Naive thymus-derived CD4-positive, alpha-beta T cell (primary cell): ENCODE results near the gene DYRK2. TPM values are rescaled to one million over a fixed set of nuclear protein-coding genes. Genes with fewer than 3 reads are reported as not detected.

ENCODE experiments used
- ATAC-seq: fragments of 150-1000 bp; cut with Tn5 transposase; 2 replicates; pipeline ENCODE4 v1.10.0; 2021; ENCODE audit warnings: mild to moderate bottlenecking, moderate library complexity
- CTCF ChIA-PET: fragments of 350-600 bp; sonication (Branson Sonifier 250); formaldehyde crosslinking; loops from one replicate; lab custom pipeline; 2021; ENCODE audit warnings: antibody characterized with exemption; lab: Charles Lee
- POLR2A ChIA-PET: fragments of 350-600 bp; sonication (Branson Sonifier 250); formaldehyde crosslinking; loops from one replicate; lab custom pipeline; 2021; ENCODE audit warnings: antibody characterized with exemption, inconsistent platforms; lab: Charles Lee
- DNase-seq, 9 donors: peaks; one replicate each; pipeline versions ENCODE4 v3.0.0 to v3.0.0-alpha.2; 2020 to 2022; ENCODE audit warnings: mixed read lengths in 1 of 9
- H3K27ac ChIP-seq: one replicate; pipeline ENCODE4 v1.7.0; 2013; ENCODE audit warnings: mild to moderate bottlenecking, low read depth, low read length, moderate library complexity
- H3K27me3 ChIP-seq, 2 donors: one replicate each; pipeline ENCODE4 v1.7.0; 2013; ENCODE audit warnings: low read length in 2 of 2, mild to moderate bottlenecking in 2 of 2, moderate library complexity in 2 of 2; ENCODE audit not compliant: control insufficient read depth in 2 of 2, insufficient read depth in 2 of 2
- H3K36me3 ChIP-seq, 3 experiments: 1 replicate in 2 of 3; 2 replicates in 1 of 3; pipeline ENCODE4 v1.7.0; 2013; ENCODE audit warnings: low read length in 3 of 3, mild to moderate bottlenecking in 3 of 3, moderate library complexity in 1 of 3; ENCODE audit not compliant: insufficient read depth in 3 of 3, control insufficient read depth in 2 of 3
- H3K4me1 ChIP-seq, 2 donors: one replicate each; pipeline ENCODE4 v1.7.0; 2013; ENCODE audit warnings: low read length in 2 of 2, mild to moderate bottlenecking in 2 of 2, moderate library complexity in 1 of 2; ENCODE audit not compliant: control insufficient read depth in 2 of 2, insufficient read depth in 2 of 2
- H3K4me3 ChIP-seq: 2 replicates; pipeline ENCODE4 v1.7.0; 2013; ENCODE audit warnings: mild to moderate bottlenecking, low read length
- H3K9me3 ChIP-seq, 3 experiments: 1 replicate in 2 of 3; 2 replicates in 1 of 3; pipeline ENCODE4 v1.7.0; 2013; ENCODE audit warnings: low read length in 3 of 3; ENCODE audit not compliant: control insufficient read depth in 2 of 3
- H3K27ac Mint-ChIP-seq, 9 donors: one replicate each; pipeline ENCODE4 v1.8.0; 2020 to 2022; ENCODE audit warnings: mixed read lengths in 9 of 9, mild to moderate bottlenecking in 8 of 9, moderate library complexity in 5 of 9, inconsistent platforms in 2 of 9
- H3K27me3 Mint-ChIP-seq, 5 donors: one replicate each; pipeline ENCODE4 v1.8.0; 2021 to 2022; ENCODE audit warnings: mixed read lengths in 5 of 5, mild to moderate bottlenecking in 1 of 5
- H3K36me3 Mint-ChIP-seq, 5 donors: one replicate each; pipeline ENCODE4 v1.8.0; 2020 to 2022; ENCODE audit warnings: mixed read lengths in 5 of 5, mild to moderate bottlenecking in 3 of 5, inconsistent platforms in 1 of 5
- H3K4me1 Mint-ChIP-seq, 7 donors: one replicate each; pipeline ENCODE4 v1.8.0; 2020 to 2022; ENCODE audit warnings: mixed read lengths in 7 of 7, mild to moderate bottlenecking in 3 of 7, inconsistent platforms in 1 of 7
- H3K4me3 Mint-ChIP-seq, 10 donors: one replicate each; pipeline ENCODE4 v1.8.0; 2020 to 2022; ENCODE audit warnings: mild to moderate bottlenecking in 10 of 10, mixed read lengths in 10 of 10, moderate library complexity in 6 of 10, inconsistent platforms in 2 of 10
- H3K9me3 Mint-ChIP-seq, 11 donors: one replicate each; pipeline ENCODE4 v1.8.0; 2020 to 2022; ENCODE audit warnings: mixed read lengths in 11 of 11, mild to moderate bottlenecking in 4 of 11, inconsistent platforms in 1 of 11, moderate library complexity in 1 of 11
- intact Hi-C, 2 donors: fragments of 100-400 bp; cut with micrococcal nuclease; formaldehyde crosslinking; loops; one replicate each; pipeline ENCODE4 v1.15.1; 2023
- polyA plus RNA-seq, 2 donors: library from polyadenylated mRNA; unstranded; fragments of 300-500 nt; fragmentation: Illumina TruSeq; gene quantifications; one replicate each; pipeline ENCODE4 v1.2.3, GENCODE V29; 2021
- total RNA-seq, 6 experiments: library from RNA in 5 of 6; stranded (reverse) in 5 of 6; gene quantifications; 1 replicate in 5 of 6; 2 replicates in 1 of 6; pipeline ENCODE4 v1.2.3 and lab custom pipeline; 2021 to 2026

Gene DYRK2
- total and polyA plus RNA-seq, 7 experiments from 2014 or later, result 55.3 to 157 (median 98.1) TPM

GRCh38 chr12:67650388-67651131 lies 2.0 kb downstream of the DYRK2 start:
- Histone ChIP-seq H3K27me3 (no peaks in the 10 kb centered on the region), H3K36me3 (peaks cover 0 to 11% (median 6%) of the 10 kb centered on the region in 3 experiments), H3K27ac (peak overlapping the region; percentile 90), H3K4me3 (peak overlapping the region; percentile 75), H3K9me3 (no peaks in the 10 kb centered on the region), H3K4me1 (peaks cover 41 to 42% of the 10 kb centered on the region in 2 donors)
- H3K4me3 Mint-ChIP-seq, result peak overlapping the region; percentile 97 to 100 (median 100)
- DNase-seq (peak; percentile 11 to 42 (median 27)), ATAC-seq (no peak)
- POLR2A ChIA-PET, result interaction anchor here (0.6 to 12.3 kb wide), 23 partner anchors 12 to 382 kb away, joined by 3 to 273 read pairs (median 3); partner anchors contain the start of gene CAND1
- CTCF ChIA-PET, result interaction anchor here (0.8 to 3.0 kb wide), 11 partner anchors 9 to 294 kb away, joined by 3 to 11 read pairs (median 4); no protein-coding TSS in a partner anchor
- H3K36me3 Mint-ChIP-seq, result peaks cover 20 to 41% (median 38%) of the 10 kb centered on the region in 5 donors
- H3K4me1 Mint-ChIP-seq, result peaks cover 53 to 66% (median 59%) of the 10 kb centered on the region in 7 donors
- H3K27ac Mint-ChIP-seq, result peak overlapping the region; percentile 94 to 100 (median 98)
- H3K9me3 Mint-ChIP-seq, result peaks cover 0 to 3% (median 0%) of the 10 kb centered on the region in 11 donors
- intact Hi-C loops, result loop anchor here (1.0 to 5.0 kb wide), 18 partner anchors 14 to 962 kb away; partner anchors contain the start of genes CAND1 (in 1 of the 2) and RAP1B (in 1 of the 2)
- H3K27me3 Mint-ChIP-seq, result peaks cover 0 to 11% (median 0%) of the 10 kb centered on the region in 5 donors

DNA sequence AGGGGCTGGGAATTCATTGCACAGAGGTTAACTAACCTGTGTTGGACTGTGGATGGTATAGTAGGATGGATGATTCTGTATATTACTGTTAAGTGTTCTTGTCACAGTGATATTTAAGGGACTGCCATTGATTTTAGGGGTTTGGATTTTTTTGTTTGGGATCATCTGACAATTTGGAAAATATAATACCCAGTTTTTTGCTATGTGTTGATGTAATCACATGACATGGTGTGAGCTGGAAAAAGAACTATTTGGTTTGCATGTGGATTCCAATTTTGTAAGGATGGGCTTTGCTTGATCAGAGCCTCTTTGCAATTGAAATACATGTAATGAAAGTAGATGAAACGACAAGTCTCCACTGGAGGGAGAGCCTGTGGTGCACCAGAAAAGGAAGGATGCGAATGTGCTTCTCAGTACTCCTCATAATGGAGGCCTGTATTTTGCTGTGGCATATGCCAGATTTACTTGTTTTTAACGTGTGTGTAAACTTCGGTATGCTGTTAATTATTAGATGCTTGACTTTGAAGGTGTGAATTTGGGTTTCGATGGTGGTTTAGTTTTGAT lies 2.7 kb downstream of the DYRK2 start:
- Histone ChIP-seq H3K27ac (peak overlapping the region; percentile 90), H3K9me3 (no peaks in the 10 kb centered on the region), H3K4me3 (peak overlapping the region; percentile 75), H3K4me1 (peaks cover 45 to 49% of the 10 kb centered on the region in 2 donors), H3K36me3 (peaks cover 0 to 16% (median 9%) of the 10 kb centered on the region in 3 experiments), H3K27me3 (no peaks in the 10 kb centered on the region)
- Mint-ChIP-seq H3K27me3 (peaks cover 0 to 11% (median 0%) of the 10 kb centered on the region in 5 donors), H3K9me3 (peaks cover 0 to 3% (median 0%) of the 10 kb centered on the region in 11 donors), H3K27ac (peak overlapping the region; percentile 94 to 100 (median 98)), H3K4me3 (peak overlapping the region; percentile 97 to 100 (median 100)), H3K4me1 (peaks cover 57 to 73% (median 64%) of the 10 kb centered on the region in 7 donors), H3K36me3 (peaks cover 21 to 44% (median 43%) of the 10 kb centered on the region in 5 donors)
- ChIA-PET POLR2A (interaction anchor here (0.6 to 12.3 kb wide), 16 partner anchors 12 to 382 kb away, joined by 3 to 273 read pairs (median 3); partner anchors contain the start of gene CAND1), CTCF (interaction anchor here (0.8 to 3.0 kb wide), 8 partner anchors 8 to 295 kb away, joined by 3 to 11 read pairs (median 4); no protein-coding TSS in a partner anchor)
- intact Hi-C loops, result loop anchor here (1.0 to 5.0 kb wide), 18 partner anchors 14 to 961 kb away; partner anchors contain the start of genes CAND1 (in 1 of the 2) and RAP1B (in 1 of the 2)
- peak; percentile 38 for ATAC-seq
- DNase-seq, result peak in 7 of 9 donors; percentile 47 to 71 (median 51)

DNA sequence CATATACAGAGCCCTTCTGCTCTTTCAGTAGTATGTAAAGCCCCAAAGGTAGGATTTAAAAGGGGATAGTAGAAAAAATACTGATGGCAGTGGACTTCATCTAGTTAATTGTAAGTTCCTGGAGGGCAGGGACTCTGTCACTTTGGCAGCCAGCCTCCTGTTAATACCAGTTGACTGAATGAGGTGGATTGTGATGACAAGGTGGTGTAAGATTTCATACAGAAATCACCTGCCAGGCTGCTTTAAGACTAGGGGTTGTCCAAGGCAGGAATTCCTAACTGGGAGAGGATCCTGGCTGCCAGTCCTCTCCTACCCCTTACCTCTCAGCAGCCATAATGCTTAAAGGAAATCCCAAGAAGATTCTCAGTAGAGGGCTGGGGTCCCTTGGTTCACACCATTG lies 7.3 kb downstream of the DYRK2 start:
- ATAC-seq (no peak), DNase-seq (no peak)
- ChIA-PET CTCF (interaction anchor here (1.2 kb wide), 1 partner anchor 286 kb away, joined by 3 read pairs; no protein-coding TSS in a partner anchor), POLR2A (interaction anchor here (0.8 to 2.4 kb wide), 2 partner anchors 7 to 299 kb away, joined by 5 to 7 read pairs; no protein-coding TSS in a partner anchor)
- Mint-ChIP-seq H3K9me3 (peaks cover 0 to 2% (median 0%) of the 10 kb centered on the region in 11 donors), H3K27ac (peak overlapping the region in 8 of 9 donors; percentile 29 to 81 (median 56)), H3K36me3 (peaks cover 23 to 67% (median 58%) of the 10 kb centered on the region in 5 donors), H3K27me3 (no peaks in the 10 kb centered on the region), H3K4me1 (peaks cover 58 to 97% (median 92%) of the 10 kb centered on the region in 7 donors), H3K4me3 (peak overlapping the region in 9 of 10 donors; percentile 26 to 100 (median 68))
- H3K27ac ChIP-seq, result no peak overlapping the region
- H3K9me3 ChIP-seq, result no peaks in the 10 kb centered on the region
- H3K36me3 ChIP-seq, result peaks cover 17 to 34% (median 31%) of the 10 kb centered on the region in 3 experiments
- H3K27me3 ChIP-seq, result no peaks in the 10 kb centered on the region
- H3K4me1 ChIP-seq, result peaks cover 64 to 71% of the 10 kb centered on the region in 2 donors
- intact Hi-C loops, result no loop called here
- H3K4me3 ChIP-seq, result peak overlapping the region; percentile 3

DNA sequence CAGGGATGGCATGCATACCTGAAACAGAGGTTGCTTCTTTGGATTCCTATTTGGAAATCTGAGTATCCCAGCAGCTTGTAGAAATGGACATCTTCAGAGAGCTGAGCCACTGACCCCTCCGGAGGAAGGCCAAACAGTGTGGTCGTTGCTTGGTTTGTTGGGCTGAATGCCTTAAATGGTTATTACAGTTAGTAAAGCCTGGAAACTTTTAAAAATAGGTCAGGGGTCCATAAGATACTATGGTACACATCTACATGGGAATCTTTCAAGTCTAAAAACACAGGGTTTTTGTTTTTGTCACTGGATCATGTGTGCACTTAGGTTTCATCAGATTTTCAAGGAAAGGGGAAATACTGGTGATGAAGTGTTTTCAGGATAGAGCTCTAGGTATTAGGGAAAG lies 7.7 kb downstream of the DYRK2 start:
- H3K4me1 ChIP-seq, result peaks cover 68 to 75% of the 10 kb centered on the region in 2 donors
- H3K4me3 Mint-ChIP-seq, result peak overlapping the region in 9 of 10 donors; percentile 26 to 100 (median 53)
- POLR2A ChIA-PET, result no interaction called here

DNA sequence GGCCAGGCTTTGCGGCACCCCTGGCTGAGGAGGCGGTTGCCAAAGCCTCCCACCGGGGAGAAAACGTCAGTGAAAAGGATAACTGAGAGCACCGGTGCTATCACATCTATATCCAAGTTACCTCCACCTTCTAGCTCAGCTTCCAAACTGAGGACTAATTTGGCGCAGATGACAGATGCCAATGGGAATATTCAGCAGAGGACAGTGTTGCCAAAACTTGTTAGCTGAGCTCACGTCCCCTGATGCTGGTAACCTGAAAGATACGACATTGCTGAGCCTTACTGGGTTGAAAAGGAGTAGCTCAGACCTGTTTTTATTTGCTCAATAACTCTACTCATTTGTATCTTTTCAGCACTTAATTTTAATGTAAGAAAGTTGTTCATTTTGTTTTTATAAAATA lies 9.9 kb downstream of the DYRK2 start:
- peaks cover 63 to 100% (median 99%) of the 10 kb centered on the region in 7 donors for H3K4me1 Mint-ChIP-seq
- peaks cover 19 to 66% (median 54%) of the 10 kb centered on the region in 5 donors for H3K36me3 Mint-ChIP-seq
- peaks cover 19 to 41% (median 38%) of the 10 kb centered on the region in 3 experiments for H3K36me3 ChIP-seq

More for the DNA sequence above, 7.7 kb downstream of the DYRK2 start:
- intact Hi-C loops, result no loop called here
- Histone ChIP-seq H3K36me3 (peaks cover 18 to 36% (median 31%) of the 10 kb centered on the region in 3 experiments), H3K27me3 (no peaks in the 10 kb centered on the region), H3K27ac (no peak overlapping the region), H3K9me3 (no peaks in the 10 kb centered on the region), H3K4me3 (no peak overlapping the region)
- CTCF ChIA-PET, result no interaction called here
- no peak for ATAC-seq
- no peak for DNase-seq
- Mint-ChIP-seq H3K27me3 (no peaks in the 10 kb centered on the region), H3K9me3 (peaks cover 0 to 2% (median 0%) of the 10 kb centered on the region in 11 donors), H3K4me1 (peaks cover 57 to 97% (median 94%) of the 10 kb centered on the region in 7 donors), H3K36me3 (peaks cover 22 to 67% (median 55%) of the 10 kb centered on the region in 5 donors), H3K27ac (peak overlapping the region in 6 of 9 donors; percentile 1 to 81 (median 38))

More for the DNA sequence above, 9.9 kb downstream of the DYRK2 start:
- intact Hi-C loops, result no loop called here
- Mint-ChIP-seq H3K27ac (peak overlapping the region in 1 of 9 donors; percentile 55), H3K4me3 (peak overlapping the region in 3 of 10 donors; percentile 15 to 100 (median 53)), H3K27me3 (no peaks in the 10 kb centered on the region), H3K9me3 (peaks cover 0 to 2% (median 0%) of the 10 kb centered on the region in 11 donors)
- ChIA-PET CTCF (interaction anchor here (0.6 to 1.7 kb wide), 2 partner anchors 8 to 1585 kb away, joined by 3 to 4 read pairs; no protein-coding TSS in a partner anchor), POLR2A (interaction anchor here (1.0 kb wide), 1 partner anchor 28 kb away, joined by 3 read pairs; no protein-coding TSS in a partner anchor)
- Histone ChIP-seq H3K27ac (no peak overlapping the region), H3K4me3 (no peak overlapping the region), H3K9me3 (no peaks in the 10 kb centered on the region), H3K27me3 (no peaks in the 10 kb centered on the region), H3K4me1 (peaks cover 65 to 82% of the 10 kb centered on the region in 2 donors)
- DNase-seq, result no peak
- no peak for ATAC-seq
